HepG2 (cell line): ENCODE data around the gene GALNT18. TPM values are rescaled to one million over a fixed set of nuclear protein-coding genes. Genes with fewer than 3 reads are reported as not detected.
A peak's percentile ranks its signal among the peaks of the same experiment; 100 is the strongest.

Experiments
- ATAC-seq: fragments of 200-7000 bp; cut with Tn5 transposase; 3 replicates; pipeline ENCODE4 v1.9.1; 2020; ENCODE audit warnings: mild to moderate bottlenecking, moderate library complexity
- BruUV-seq: library from RNA; stranded (reverse); fragments of 400-500 nt; replicated peaks from 2 replicates; lab custom pipeline; 2021; lab: Mats Ljungman, UMichigan
- CTCF ChIA-PET: fragments of 300-600 bp; formaldehyde crosslinking; extraction: SDS; loops from one replicate; lab custom pipeline; 2021; ENCODE audit warnings: low total read pairs, inconsistent platforms, low intra/inter-chr PET ratio; lab: Yijun Ruan, JAX
- POLR2A ChIA-PET: fragments of 350-600 bp; sonication (Branson Sonifier 250); formaldehyde crosslinking; loops from one replicate; lab custom pipeline; 2020; ENCODE audit warnings: antibody characterized with exemption, inconsistent platforms; lab: Yijun Ruan, JAX
- DNase-seq: peaks from one replicate; pipeline ENCODE4 v3.0.0-alpha.2; 2015; ENCODE audit warnings: low spot score
- FAIRE-seq: peaks from 3 replicates; lab custom pipeline; 2011; peaks lifted over from hg19 to GRCh38; lab: Jason Lieb, UNC
- H2AFZ ChIP-seq: one replicate; pipeline ENCODE4 v1.6.1; 2011; ENCODE audit warnings: low read length, inconsistent platforms
- H3K27ac ChIP-seq: fragments of 300-600 bp; 3 replicates; pipeline ENCODE4 v1.8.0; 2011; ENCODE audit warnings: mixed run types, mild to moderate bottlenecking, mixed read lengths, low read length, inconsistent platforms; ENCODE audit not compliant: insufficient read depth; ENCODE audit errors: extremely low read length
- H3K27me3 ChIP-seq, 2 experiments: fragments of 200-600 bp in 1 of 2; 2 replicates in 1 of 2; 3 replicates in 1 of 2; pipeline versions ENCODE4 v1.6.0 to v1.8.0; 2011; ENCODE audit warnings: low read length in 2 of 2, mild to moderate bottlenecking in 2 of 2, moderate library complexity in 2 of 2, inconsistent platforms in 1 of 2; ENCODE audit not compliant: insufficient read depth in 2 of 2, control insufficient read depth in 1 of 2
- H3K36me3 ChIP-seq, 2 experiments: fragments of 200-600 bp in 1 of 2; replicated peaks in 1 of 2; 2 replicates in 1 of 2; 3 replicates in 1 of 2; pipeline versions ENCODE4 v1.5.1 to v1.8.0; 2011; ENCODE audit warnings: low read length in 2 of 2, inconsistent platforms in 1 of 2; ENCODE audit not compliant: insufficient read depth in 2 of 2, control insufficient read depth in 1 of 2
- H3K4me1 ChIP-seq: 2 replicates; pipeline ENCODE4 v1.5.1; 2012; ENCODE audit warnings: low read length, inconsistent platforms; ENCODE audit not compliant: insufficient read depth
- H3K4me2 ChIP-seq: 2 replicates; pipeline ENCODE4 v1.6.0; 2011; ENCODE audit warnings: low read depth, low read length, inconsistent platforms
- H3K4me3 ChIP-seq, 3 experiments: fragments of 200-600 bp in 1 of 3; sonication (generic), shearing (Covaris generic) in 1 of 3; replicated peaks in 1 of 3; 2 replicates each; pipeline ENCODE4 v1.5.1; 2011 to 2016; ENCODE audit warnings: low read length in 3 of 3, inconsistent platforms in 2 of 3, low read depth in 2 of 3, mild to moderate bottlenecking in 2 of 3, control low read depth in 1 of 3, mixed read lengths in 1 of 3; ENCODE audit not compliant: insufficient read depth in 1 of 3
- H3K79me2 ChIP-seq: one replicate; pipeline ENCODE4 v1.6.1; 2011; ENCODE audit warnings: low read length, inconsistent platforms; ENCODE audit not compliant: insufficient read depth
- H3K9ac ChIP-seq: 2 replicates; pipeline ENCODE4 v1.6.0; 2011; ENCODE audit warnings: mild to moderate bottlenecking, low read depth, low read length, inconsistent platforms; ENCODE audit not compliant: insufficient read depth
- H3K9me3 ChIP-seq: 2 replicates; pipeline ENCODE4 v1.5.1; 2012; ENCODE audit warnings: mild to moderate bottlenecking, low read length
- H4K20me1 ChIP-seq: 2 replicates; pipeline ENCODE4 v1.6.0; 2011; ENCODE audit warnings: inconsistent platforms, mild to moderate bottlenecking, low read length, moderate library complexity; ENCODE audit not compliant: insufficient read depth
- CENPT ChIP-seq: sonication (generic); formaldehyde crosslinking; IDR thresholded peaks from 2 replicates; pipeline ENCODE4 v1.8.0; 2022; ENCODE audit warnings: low read depth, mild to moderate bottlenecking, moderate library complexity, missing genetic modification reagents
- MAFK ChIP-seq, 2 experiments: IDR thresholded peaks in 1 of 2; conservative IDR thresholded peaks in 1 of 2; 2 replicates each; pipeline ENCODE4 v1.6.1; 2011; ENCODE audit warnings: improper control_type of control experiment in 2 of 2, low read length in 2 of 2
- RFX5 ChIP-seq: IDR thresholded peaks from 2 replicates; pipeline ENCODE4 v1.6.1; 2011; ENCODE audit warnings: low read depth, low read length, improper control_type of control experiment
- YEATS4 ChIP-seq: sonication (generic); formaldehyde crosslinking; IDR thresholded peaks from 2 replicates; pipeline ENCODE4 v1.4.0; 2020; ENCODE audit warnings: missing genetic modification reagents, borderline replicate concordance
- WGBS: methylation state at CpG from one replicate; pipeline ENCODE4 v1.1.6; 2017; ENCODE audit warnings: low lambda C conversion rate; 5-methylcytosine and 5-hydroxymethylcytosine counted together
- in situ Hi-C: cut with HindIII; loops from 2 replicates; pipeline ENCODE4 v1.10.0; 2017; ENCODE audit warnings: low pct_unique_long_range_greater_than_20kb; ENCODE audit not compliant: extremely low pct_ligation_motif_present
- intact Hi-C: fragments of 100-400 bp; cut with micrococcal nuclease; formaldehyde crosslinking; loops from one replicate; pipeline ENCODE4 v1.10.0; 2022; ENCODE audit not compliant: unreplicated experiment
- polyA plus RNA-seq, 8 experiments: library from polyadenylated mRNA; depleted of rRNA in 3 of 8; stranded (reverse) in 7 of 8; unstranded in 1 of 8; fragments of >200 nt; fragmentation: Illumina TruSeq in 4 of 8; extraction: Trizol in 4 of 8; gene quantifications; 2 replicates each; pipeline versions ENCODE4 v1.2.1 to v1.2.3, GENCODE V29; 2011 to 2016; ENCODE audit warnings: low read depth in 4 of 8, missing spikeins in 1 of 8, mixed read lengths in 1 of 8; ENCODE audit not compliant: insufficient read depth in 1 of 8
- total RNA-seq, 5 experiments: library from RNA; depleted of rRNA; stranded (reverse); fragments of >200 nt; fragmentation: Illumina TruSeq; extraction: Trizol; gene quantifications; 2 replicates each; pipeline ENCODE4 v1.2.3, GENCODE V29; 2016; ENCODE audit warnings: low read depth in 1 of 5
- TF ChIP-seq, protein P1 (sequence below): IDR thresholded peaks from 2 replicates; pipeline ENCODE4 v1.6.1; 2018; ENCODE audit warnings: missing genetic modification reagents, mild to moderate bottlenecking, missing compliant biosample characterization
- TF ChIP-seq, protein P2 (sequence below): fragments of 450-650 bp; IDR thresholded peaks from 2 replicates; pipeline ENCODE4 v1.6.1; 2016
- TF ChIP-seq, protein P3 (sequence below): conservative IDR thresholded peaks from 2 replicates; pipeline ENCODE4 v1.6.1; 2018; ENCODE audit warnings: missing genetic modification reagents

Gene GALNT18
- total and polyA plus RNA-seq, 2 of the 13 experiments (the other 11 are each of a cell fraction or from before 2014, with no cell fraction given), result 0.11 TPM; not detected in 1

DNA sequence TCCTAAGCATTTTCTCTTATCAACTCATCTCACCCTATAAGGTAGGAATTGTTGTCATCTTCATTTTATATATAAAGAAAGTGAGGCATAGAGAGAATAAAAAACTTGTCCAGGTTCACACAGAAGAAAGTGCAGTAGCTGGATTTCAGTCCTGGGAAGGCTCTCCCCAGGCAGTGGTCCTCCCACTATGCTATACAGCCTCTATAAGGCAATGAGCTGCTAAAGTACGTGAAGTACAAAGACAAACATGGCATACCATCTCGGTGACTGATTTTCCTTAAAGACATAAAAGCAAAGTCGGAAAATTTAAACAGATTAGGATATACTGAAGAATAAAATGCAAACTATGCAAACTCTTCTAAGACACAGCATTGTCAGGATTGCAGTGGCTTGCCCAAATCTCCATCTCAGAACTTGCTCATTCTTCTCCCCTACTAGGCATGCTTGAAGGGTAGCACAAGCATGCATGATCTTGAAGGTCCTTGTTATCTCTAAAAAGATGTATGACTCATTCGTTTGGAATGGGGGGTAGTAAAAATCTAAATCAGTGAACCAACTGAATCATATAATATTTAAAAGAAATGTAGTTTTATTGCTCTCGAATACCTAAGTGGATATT lies 171.0 kb downstream of the GALNT18 start:
- WGBS, result 72% methylated on average over 5 of the region's 5 CpGs
- POLR2A ChIA-PET, result no interaction called here
- ATAC-seq (no peak), DNase-seq (no peak), FAIRE-seq (no peak)
- 0 out of 5 replicates have a peak, but pooled peaks cover 0 to 3% of the 10 kb centered on the region in 2 experiments for H3K27me3 ChIP-seq
- no peaks in the 10 kb centered on the region for H3K9me3 ChIP-seq
- H3K4me3 ChIP-seq, result no peak overlapping the region
- H3K4me1 ChIP-seq, result peaks cover 25% of the 10 kb centered on the region
- CTCF ChIA-PET, result no interaction called here
- no peaks in the 10 kb centered on the region for H4K20me1 ChIP-seq
- H3K27ac ChIP-seq, result no peak overlapping the region
- in situ Hi-C loops, result no loop called here
- no peak for TF ChIP-seq YEATS4 (CRISPR knock-in tag)
- 0 out of 4 replicates have a peak, but pooled peaks of 1 of the 2 experiments have one; percentile 12 for TF ChIP-seq MAFK (conservative IDR thresholded peaks at IDR 0.05 in 1 of 2, IDR thresholded peaks at IDR 0.05 in 1 of 2; ENCODE audit: low read length in 2 of 2)
- TF ChIP-seq, protein P1, sequence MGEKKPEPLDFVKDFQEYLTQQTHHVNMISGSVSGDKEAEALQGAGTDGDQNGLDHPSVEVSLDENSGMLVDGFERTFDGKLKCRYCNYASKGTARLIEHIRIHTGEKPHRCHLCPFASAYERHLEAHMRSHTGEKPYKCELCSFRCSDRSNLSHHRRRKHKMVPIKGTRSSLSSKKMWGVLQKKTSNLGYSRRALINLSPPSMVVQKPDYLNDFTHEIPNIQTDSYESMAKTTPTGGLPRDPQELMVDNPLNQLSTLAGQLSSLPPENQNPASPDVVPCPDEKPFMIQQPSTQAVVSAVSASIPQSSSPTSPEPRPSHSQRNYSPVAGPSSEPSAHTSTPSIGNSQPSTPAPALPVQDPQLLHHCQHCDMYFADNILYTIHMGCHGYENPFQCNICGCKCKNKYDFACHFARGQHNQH, result no peak
- TF ChIP-seq, protein P2, sequence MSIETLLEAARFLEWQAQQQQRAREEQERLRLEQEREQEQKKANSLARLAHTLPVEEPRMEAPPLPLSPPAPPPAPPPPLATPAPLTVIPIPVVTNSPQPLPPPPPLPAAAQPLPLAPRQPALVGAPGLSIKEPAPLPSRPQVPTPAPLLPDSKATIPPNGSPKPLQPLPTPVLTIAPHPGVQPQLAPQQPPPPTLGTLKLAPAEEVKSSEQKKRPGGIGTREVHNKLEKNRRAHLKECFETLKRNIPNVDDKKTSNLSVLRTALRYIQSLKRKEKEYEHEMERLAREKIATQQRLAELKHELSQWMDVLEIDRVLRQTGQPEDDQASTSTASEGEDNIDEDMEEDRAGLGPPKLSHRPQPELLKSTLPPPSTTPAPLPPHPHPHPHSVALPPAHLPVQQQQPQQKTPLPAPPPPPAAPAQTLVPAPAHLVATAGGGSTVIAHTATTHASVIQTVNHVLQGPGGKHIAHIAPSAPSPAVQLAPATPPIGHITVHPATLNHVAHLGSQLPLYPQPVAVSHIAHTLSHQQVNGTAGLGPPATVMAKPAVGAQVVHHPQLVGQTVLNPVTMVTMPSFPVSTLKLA, result no peak
- TF ChIP-seq, protein P3, sequence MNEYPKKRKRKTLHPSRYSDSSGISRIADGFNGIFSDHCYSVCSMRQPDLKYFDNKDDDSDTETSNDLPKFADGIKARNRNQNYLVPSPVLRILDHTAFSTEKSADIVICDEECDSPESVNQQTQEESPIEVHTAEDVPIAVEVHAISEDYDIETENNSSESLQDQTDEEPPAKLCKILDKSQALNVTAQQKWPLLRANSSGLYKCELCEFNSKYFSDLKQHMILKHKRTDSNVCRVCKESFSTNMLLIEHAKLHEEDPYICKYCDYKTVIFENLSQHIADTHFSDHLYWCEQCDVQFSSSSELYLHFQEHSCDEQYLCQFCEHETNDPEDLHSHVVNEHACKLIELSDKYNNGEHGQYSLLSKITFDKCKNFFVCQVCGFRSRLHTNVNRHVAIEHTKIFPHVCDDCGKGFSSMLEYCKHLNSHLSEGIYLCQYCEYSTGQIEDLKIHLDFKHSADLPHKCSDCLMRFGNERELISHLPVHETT (CRISPR knock-in tag), result no peak
- TF ChIP-seq CENPT (CRISPR knock-in tag), result no peak
- no peak for TF ChIP-seq RFX5
- no peak overlapping the region for H2AFZ ChIP-seq
- no peak overlapping the region for H3K4me2 ChIP-seq
- H3K79me2 ChIP-seq, result no peaks in the 10 kb centered on the region
- intact Hi-C loops, result no loop called here
- no peak overlapping the region for H3K9ac ChIP-seq
- BruUV-seq, result no TSS peak
- no peaks in the 10 kb centered on the region for H3K36me3 ChIP-seq
